Effector CD4-positive, alpha-beta T cell (primary cell): ENCODE data around the gene DNAAF1.

Experiments
- DNase-seq: peaks from one replicate; pipeline ENCODE4 v3.0.0-alpha.2; 2020

The DNAAF1 gene

DNA sequence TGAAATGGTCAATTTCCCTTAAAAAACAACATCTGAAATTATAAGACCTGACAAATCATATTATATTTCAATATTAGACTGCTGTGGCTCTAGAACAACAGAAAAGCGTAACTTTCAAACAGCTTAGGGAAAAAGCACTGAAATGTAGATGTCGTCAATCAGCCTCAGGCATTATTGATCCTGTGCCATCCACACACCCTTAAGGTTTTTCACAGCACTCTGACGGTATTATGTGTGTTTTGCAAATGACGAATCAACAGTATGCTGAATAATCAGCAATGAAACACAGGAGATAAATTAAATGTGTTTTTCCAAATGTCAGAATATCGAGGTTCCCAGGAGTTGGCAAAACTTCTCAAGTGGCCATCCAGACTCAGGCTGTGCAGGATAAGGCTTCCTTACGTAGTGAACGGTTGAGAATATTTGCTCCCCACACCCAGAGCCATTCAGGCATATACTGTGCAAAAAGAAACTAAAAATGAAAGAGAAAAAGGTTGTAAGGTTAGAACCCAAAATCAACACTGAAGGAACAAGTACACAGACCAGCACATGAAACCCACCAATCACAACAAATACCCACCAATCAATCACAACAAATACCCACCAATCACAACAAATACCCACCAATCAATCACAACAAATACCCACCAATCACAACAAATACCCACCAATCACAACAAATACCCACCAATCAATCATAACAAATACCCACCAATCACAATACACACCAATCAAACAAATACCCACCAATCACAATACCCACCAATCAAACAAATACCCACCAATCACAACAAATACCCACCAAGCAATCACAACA is 20.6 kb upstream of the DNAAF1 start:
- no peak for DNase-seq

DNA sequence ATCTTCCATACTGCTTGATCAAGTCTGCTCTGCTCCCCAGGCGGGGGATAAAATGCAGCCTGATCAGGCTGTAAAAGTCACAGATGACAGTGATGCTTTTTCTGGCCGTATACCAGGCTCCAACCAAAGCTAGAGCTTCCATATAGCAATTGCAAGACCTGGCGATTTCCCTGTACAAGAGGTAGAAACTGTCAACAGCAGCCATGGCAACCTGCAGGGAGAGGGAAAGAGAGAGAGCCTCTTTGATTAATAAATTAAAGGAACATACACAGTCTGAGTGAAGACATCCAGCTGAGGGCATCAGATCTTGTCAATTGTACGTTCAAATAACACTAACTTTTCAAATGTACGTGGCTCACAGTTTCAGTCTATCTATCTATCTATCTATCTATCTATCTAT is 14.0 kb upstream of the DNAAF1 start:
- no peak for DNase-seq

DNA sequence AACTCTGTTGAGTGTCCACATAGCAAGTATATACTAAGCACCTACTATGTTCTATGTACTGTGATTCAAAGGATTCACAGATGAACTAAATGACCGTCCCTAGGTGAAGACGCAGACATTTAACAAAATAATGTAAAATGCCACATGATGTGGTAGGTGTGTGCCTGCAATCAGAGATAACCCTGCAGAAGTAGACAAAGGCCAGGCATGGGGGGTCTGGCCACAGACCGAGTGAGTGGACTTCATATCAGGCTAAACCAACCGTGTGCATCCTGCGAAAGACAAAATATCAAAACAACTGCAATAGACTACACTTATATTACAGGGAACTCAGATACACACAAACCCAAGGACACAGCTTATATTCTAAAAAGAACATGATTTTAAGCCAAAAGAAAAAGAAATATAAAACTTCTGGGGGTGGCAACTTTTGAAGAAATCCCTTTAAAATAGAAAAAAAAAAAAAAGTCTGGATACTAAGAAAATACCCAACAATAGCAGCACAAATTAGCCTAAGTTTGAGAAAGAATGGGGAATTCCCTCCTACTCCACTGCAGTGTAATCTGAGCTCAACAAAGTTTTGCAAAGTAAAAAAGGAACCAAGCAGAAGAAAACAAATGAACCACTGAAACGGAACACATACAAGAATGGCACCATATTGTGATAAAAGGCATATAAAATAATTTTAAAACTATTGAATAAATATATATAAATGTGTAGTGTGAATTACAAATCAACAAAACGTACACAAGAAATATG is 12.4 kb upstream of the DNAAF1 start:
- no peak for DNase-seq

DNA sequence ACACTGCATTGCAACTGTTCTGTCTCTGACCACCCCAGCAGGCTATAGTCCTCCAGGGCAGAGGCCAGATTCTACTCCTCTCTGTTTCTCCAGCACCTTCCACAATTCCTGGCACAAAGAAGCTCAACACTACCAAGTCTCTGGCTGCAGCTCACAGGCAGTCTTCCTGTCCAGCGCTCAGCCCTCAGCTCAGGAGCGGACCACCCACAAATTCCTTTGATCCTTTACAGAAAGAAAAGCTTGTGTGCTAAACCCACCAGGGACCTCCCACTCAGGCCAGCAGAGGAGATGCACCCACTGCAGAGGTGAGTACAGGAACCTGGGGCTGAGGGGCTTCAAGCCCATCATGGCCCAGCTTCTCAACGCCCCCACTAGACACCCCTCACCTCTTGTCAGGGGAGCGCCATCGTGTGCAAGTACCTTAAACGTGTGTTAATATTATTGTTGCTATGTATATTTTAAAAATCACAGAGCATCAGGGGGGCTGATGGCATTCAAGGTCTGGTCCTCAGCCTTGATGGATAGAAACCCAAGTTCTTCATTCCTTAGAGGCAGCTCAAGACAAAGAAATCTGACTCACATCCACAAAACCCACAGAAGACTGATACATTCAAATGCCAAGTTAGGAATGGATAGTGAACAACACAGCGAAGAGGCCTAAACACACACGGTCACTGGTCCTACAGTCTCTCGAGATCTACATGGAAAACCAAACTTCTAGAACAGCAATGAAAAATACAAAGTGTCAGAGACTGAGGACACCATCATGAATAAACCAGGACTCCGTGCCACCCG is 8.6 kb upstream of the DNAAF1 start:
- no peak for DNase-seq

DNA sequence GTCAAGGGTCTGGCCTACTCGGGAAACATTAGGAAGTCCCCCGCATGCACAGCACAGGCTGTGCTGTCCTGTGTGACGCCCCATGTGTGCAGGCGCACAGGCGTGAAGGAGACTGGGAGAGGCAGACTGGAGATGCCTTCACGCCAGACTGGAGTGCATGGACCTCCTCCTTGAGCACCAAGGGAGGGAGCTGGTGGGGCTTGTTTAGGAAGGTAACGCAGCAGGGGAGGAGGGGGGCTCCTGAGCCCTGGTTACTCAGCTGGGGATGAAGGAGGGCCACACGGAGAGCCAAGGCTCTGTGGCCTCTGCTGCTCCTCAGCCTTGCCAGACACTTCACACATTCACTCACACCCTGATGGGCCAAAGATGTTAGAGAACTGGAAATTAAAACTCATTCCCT is 7.8 kb upstream of the DNAAF1 start:
- DNase-seq = no peak

DNA sequence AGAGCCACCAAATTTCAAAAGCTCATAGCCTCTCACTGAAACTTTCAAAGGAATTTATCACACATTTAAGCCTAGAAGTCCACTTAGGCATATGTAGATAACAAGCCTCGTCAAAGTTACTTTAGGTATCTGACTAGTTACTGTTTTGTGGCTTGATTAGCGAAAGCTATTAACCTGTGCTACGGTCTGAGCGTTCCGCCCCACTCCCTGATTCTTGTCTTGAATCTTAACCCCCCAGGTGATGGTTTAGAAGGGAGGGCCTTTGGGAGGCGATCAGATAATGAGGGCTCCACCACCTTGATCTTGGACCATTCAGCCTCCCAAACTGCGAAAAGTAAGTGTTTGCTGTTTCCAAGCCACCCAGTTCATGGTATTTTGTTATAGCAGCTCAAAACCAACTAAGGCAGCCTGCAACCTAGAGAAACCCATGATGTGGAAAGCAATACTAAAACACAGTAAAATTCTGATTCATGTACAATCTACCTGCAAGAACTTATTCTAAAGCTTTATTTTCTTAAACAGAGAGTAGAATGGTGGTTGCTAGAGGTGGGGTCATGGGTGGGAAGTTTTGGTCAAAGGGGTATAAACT is 7.2 kb upstream of the DNAAF1 start:
- no peak for DNase-seq

DNA sequence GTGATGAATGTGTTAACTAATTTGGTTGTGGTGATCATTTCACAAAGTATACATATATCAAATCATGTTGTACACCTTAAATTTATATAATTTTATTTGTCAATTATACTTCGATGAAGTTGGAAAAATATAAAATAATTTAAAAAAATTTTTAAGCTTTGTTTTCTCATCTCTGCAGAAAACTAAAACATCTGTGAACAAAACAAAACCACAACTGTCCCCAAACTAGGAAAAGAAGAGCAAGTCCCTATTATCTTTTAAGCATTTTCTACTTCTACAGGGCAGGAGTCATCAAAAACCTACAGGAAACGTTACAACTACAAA is 6.6 kb upstream of the DNAAF1 start:
- DNase-seq = no peak

DNA sequence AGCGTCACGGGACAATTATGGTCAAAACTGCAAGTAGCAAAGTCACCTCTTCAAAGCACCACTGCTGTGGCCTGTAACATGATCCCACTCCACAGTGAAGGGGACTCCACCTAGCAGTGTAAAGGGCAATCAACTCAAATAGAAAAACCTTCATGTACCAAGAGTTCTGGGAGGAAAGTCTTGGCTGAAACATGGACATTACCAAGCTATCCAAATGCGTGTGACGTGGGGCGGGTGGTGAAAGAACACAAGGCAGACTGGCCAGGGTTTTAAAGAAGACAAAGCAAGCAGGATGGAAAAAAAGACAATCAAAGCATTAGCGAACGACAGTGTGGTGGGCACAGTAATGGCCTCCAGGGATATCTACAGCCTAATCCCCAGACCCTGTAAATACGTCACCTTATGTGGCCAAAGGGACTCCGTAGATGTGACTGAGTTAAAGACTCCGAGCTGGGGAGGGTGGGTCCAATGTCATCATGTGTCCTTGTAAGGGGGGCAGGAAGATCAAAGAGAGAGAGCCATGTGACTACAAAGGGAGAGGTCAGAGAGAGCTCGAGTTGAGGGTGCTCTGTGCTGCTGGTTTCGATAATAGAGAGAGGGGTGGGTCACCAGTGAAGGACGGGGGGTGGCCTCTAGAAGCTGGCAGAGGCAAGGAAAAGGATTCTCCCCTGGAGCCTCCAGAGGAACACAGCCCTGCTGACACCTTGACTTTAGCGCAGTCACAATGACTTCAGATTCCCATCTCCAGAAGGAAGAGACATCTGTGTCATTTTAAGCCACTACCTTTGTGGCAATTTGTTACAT is 6.1 kb upstream of the DNAAF1 start:
- no peak for DNase-seq

DNA sequence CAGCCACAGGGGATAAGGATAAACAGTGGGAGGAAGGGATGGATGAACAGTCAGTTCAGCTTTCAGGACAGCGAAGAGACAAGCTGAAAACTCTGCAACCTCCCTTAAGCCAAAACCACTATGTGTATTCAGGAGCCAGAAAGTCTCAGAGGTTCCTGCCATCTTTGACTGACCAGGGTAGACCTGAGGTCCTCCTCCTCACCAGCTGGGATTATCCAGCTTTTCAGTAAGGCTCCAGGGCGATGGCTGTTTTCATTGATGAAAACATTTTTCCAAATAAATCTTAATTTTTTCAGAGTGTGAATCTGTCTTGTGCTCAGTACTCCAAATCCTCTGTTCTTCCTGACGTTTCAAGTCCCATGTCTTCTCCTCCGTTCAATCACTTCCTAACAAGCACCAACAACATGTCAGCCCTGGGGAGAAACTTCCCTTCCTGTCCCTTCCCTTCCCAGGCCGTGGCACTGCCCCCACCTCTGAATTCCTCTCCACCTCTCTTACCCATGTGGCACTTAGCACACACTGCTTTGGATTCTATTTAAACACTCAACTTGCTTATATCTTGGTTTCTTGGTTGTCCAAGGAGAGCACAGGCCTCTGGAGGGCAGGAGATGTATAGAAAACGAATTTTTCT is 5.4 kb upstream of the DNAAF1 start:
- no peak for DNase-seq

DNA sequence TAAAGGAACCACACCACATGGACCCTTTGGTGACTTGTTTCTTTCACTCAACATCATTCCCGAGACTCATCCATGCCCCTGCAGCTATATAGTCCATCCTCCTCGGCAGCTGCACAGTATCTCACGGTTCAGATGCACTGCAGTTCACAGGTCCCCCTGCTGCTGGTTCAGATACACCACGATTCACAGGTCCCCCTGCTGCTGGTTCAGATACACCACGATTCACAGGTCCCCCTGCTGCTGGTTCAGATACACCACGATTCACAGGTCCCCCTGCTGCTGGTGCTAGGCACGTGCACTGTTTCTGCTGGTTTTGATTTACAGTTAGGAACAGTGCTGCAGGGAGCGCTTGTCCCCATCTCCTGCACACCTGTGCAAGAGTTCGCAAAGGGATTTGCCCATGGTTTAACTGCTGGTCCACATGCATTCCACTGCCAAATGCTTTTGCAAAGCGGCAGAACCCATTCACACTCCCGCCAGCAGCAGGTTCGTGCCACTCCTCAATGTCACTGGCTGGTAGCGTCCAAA is 3.9 kb upstream of the DNAAF1 start:
- no peak for DNase-seq

DNA sequence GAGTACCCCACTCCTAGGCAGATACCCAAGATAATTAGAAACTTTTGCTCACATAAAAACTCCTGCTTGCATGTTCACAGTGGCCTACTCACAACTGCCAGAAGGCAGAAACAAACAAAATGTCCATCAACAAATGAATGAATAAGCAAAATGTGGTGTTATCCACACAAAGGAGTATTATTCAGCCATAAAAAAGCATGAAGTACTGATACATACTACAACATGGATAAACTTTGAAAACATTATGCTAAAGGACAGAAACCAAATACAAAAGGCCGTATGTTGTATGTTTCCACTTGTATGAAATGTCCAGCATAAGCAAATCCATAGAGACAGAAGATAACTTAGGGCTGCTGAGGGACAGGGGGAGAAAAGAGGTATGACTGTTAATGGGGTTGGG is 2.0 kb upstream of the DNAAF1 start:
- no peak for DNase-seq

DNA sequence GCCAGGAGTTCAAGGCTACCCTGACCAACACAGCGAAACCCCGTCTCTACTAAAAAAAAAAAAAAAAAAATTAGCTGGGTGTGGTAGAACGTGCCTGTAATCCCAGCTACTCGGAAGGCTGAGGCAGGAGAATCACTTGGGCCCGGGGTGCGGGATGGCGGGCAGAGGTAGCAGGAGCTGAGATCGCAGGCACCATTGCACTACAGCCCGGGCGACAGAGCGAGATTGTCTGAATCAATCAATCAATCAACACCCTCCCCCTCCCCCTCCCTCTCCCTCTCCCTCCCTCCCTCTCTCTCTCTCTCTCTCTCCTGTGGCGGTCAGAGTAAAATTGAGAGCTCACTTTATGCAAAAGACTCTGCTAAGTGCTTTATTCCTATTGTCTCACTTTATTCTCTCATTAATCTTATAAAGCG is 1.3 kb upstream of the DNAAF1 start:
- no peak for DNase-seq

DNA sequence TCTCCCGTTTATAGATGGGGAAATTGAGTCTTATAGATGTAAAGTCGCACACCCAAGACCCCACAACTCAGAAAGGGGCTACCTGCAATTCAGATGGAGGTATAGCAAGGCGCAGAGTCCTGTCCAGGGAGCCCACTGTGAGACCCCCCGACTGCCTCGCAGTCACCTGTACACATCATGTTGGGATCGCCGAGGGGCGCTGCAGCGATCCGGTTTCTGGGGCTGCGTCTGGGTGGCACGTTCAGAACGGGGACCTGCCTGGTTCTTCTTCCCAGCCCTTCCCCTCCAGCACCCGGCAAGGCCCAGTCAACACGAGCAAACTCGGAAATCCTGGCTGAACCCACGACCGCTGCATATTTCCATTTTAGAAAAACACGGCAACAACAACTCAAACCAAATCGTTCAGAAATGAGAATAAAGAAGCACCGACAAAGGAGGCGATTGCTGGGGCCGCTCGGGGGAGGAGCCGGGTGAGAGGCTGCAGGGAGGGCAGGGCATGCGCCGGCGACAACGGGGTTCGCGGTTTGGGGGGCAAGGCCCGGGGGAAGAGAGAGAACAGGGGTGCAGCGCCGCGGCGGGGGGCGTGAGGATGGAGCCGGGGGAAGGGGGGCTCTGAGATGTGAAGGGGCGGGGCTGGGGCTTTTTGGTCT is 774 bp upstream of the DNAAF1 start:
- peak; percentile 28 for DNase-seq

DNA sequence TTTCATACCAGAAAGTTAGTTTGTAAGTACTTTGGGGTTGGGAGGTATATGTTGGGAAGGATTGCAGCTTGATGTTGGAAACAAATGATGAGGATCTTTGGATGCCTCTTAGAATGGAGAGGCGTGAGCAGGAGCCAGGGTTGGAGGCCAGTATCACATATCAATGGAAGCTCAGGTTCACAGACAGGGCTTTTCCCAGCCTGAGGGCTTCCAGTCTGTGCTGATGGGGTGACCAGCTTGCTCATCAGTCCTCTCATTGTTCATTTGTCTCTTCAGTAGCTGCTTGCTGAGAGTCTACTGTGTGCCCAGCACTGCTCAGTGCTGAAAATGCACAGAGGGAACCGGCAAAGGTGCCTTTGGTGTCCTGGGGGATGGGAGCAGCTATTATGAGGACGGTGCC is 5.8 kb downstream of the DNAAF1 start:
- no peak for DNase-seq

DNA sequence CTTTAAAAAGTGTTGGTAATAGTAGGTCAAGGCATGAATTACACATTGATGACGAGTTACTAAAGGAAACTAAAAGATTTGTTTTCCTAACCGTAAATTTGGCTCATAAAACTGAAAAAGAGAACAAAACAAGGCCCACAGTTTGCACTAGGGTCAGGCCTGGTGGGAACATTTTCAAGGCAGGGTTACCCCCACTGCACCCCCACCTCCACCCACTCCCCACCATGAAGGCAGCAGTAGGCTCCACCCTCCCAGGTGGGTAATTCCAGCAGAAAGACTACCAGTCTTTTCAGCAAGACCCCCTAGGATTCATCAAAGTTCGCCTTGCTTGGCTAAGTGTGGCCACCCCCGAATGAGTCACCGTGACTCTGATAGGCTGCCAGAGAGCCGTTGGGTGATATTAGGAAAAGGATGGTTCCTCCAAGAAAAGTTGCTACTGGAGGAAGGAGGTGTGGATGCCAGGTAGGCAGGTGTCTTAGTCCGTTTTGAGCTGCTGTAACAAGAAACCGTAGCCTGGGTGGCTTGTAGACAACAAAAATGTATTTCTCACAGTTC is 8.6 kb downstream of the DNAAF1 start:
- no peak for DNase-seq

DNA sequence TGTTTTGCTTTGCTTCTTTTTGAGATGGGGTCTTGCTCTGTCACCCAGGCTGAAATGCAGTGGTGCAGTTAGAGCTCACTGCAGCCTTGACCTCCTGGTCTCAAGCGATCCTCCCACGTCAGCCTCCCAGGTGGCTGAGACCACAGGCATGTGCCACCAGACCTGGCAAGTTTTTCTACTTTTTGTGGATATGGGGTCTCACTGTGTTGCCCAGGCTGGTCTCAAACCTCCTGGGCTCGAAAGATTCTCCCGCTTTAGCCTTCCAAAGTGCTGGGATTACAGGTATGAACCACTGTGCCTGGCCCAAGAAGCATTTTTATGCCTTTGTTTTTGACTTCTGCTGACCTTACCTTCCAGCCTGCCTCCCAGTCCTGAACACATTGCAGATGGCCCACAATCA is 10.1 kb downstream of the DNAAF1 start:
- no peak for DNase-seq

DNA sequence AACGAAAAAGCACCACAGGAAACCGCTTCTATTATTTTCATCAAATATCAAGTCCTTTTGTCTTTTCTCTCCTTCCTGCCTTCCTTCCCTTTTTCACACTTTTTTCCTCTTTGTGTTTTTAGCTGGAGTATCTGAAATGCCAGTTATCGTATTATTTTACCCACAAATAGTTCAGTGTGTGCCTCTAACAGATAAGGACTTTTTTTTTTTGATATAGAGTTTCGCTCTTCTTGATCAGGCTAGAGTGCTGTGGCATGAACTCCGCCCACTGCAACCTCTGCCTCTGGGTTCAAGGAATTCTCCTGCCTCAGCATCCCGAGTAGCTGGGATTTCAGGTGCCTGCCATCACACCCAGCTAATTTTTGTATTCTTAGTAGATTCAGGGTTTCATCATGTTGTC is 10.7 kb downstream of the DNAAF1 start:
- DNase-seq = no peak

DNA sequence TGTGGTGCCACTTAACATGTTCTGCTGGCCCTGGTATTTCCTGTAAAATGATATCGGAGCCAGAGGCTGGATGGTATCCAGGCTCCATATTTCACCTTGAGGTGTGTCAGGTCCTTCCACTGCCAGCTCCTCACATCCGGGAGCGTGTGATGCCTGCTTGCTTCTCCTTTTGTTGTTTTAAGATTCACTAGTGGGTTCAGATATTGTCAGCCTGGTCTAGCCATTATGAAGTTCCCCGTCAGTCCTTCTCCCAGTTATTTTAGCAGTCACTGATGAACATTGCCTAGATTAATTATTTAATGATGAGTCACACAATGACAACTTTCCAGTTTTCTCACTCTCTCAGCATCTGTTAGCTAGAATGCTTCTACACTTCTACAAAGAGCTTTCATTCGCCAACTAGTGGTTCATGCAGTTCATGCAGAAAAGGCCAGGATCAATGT is 11.3 kb downstream of the DNAAF1 start:
- DNase-seq = no peak

DNA sequence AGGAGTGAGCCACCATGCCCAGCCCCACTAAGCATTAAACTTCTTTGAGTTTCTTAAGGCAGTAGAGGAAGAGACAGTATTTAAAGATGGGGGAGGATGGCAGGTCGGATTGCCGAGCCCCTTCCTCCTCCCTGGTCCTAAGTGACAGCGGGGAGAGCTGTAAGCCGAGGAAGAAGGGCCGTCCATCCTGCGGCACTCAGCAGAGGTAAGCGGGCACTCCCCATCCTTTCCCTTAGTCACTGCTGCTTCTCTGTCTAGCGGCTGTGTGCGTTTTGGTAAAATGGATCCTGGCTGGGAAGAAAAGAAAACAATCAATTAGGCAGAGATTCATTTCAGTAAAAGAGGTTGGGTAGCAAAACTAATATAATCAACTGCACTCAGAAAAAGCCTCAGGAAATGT is 13.9 kb downstream of the DNAAF1 start:
- no peak for DNase-seq

DNA sequence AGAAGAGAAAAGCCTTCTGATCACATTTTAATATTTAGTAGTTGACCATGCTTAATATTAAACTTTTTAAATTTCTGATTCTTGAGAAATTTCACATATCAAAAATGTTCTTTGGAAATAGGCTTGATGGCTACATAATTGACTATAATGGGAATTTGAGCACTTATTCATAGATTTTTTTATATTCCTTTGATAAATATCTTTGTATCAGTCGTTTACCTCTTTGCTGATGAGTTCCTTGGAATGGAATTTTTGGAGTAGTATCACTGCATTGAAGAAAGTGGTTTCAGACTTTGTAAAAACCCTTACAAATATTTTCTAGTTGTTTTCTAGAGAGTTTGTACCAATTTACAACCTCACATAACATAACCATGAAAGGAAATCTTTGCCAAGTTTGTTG is 14.7 kb downstream of the DNAAF1 start:
- DNase-seq = no peak

DNA sequence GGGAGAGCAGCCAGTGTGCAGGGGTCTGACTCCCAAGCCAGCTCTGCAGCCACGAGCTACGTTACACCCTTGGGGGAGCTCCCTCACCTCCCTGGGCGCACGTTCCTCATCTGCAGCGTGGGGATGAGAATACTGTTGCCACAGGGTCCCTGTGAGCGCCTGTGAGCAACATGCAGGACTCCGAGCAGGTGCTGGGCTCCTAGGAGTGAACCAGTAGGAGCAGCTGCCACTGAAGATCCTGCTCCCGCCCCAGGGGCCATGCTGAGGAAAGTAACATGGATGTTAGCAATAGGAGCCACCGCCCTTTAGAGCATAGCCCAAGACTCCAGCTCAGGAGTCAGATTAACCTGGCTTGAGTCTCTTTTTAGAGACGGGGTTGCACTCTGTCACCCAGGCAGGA is 15.9 kb downstream of the DNAAF1 start:
- no peak for DNase-seq
